ENCODE data around the gene C10orf143.

Gene C10orf143

GRCh38 chr10:130140425-130140824, 29.8 kb upstream of the C10orf143 start:
- no peak for DNase-seq (ENCODE audit: low read depth)
- TF ChIP-seq CTCF (IDR thresholded peaks at IDR 0.05; ENCODE audit: low read length, missing control alignments): no peak
- no peak overlapping the region for H3K4me3 ChIP-seq (replicated peaks; ENCODE audit: low read depth, low read length)

- TF ChIP-seq CTCF (IDR thresholded peaks at IDR 0.05; ENCODE audit: low read length, missing control alignments): no peak
- DNase-seq (ENCODE audit: low read depth): peak; percentile 40
- H3K4me3 ChIP-seq (replicated peaks; ENCODE audit: low read depth, low read length): peak overlapping the region; percentile 12
Observed at GRCh38 chr10:130138479-130138866, 27.8 kb upstream of the C10orf143 start.

- peak overlapping the region; percentile 73 for H3K4me3 ChIP-seq (replicated peaks; ENCODE audit: low read depth, low read length)
- no peak for DNase-seq (ENCODE audit: low read depth)
- TF ChIP-seq CTCF (IDR thresholded peaks at IDR 0.05; ENCODE audit: low read length, missing control alignments): no peak
Observed at GRCh38 chr10:130137659-130138478, 27.2 kb upstream of the C10orf143 start.

- no peak for TF ChIP-seq CTCF (IDR thresholded peaks at IDR 0.05; ENCODE audit: low read length, missing control alignments)
- H3K4me3 ChIP-seq (replicated peaks; ENCODE audit: low read depth, low read length): peak overlapping the region; percentile 73
- peak; percentile 45 for DNase-seq (ENCODE audit: low read depth)
Observed at GRCh38 chr10:130137090-130137448, 26.4 kb upstream of the C10orf143 start.

GRCh38 chr10:130136226-130137089, 25.8 kb upstream of the C10orf143 start, which contains the start of gene GLRX3:
Gene GLRX3 (plus strand): TSS chr10:130136391. CDS start chr10:130136421, 30 bp downstream.
- H3K4me3 ChIP-seq (replicated peaks; ENCODE audit: low read depth, low read length): peak within 1 kb of the TSS; percentile 73
- DNase-seq (ENCODE audit: low read depth): peak; percentile 79
- no peak for TF ChIP-seq CTCF (IDR thresholded peaks at IDR 0.05; ENCODE audit: low read length, missing control alignments)

GRCh38 chr10:130135676-130136225, 25.1 kb upstream of the C10orf143 start:
- TF ChIP-seq CTCF (IDR thresholded peaks at IDR 0.05; ENCODE audit: low read length, missing control alignments): no peak
- peak overlapping the region; percentile 73 for H3K4me3 ChIP-seq (replicated peaks; ENCODE audit: low read depth, low read length)
- no peak for DNase-seq (ENCODE audit: low read depth)
